Tibial artery (tissue), 4 donors: Measurements from ENCODE around the gene ID1.
"Not testable (repeated sequence)": the region's sequence is repeated elsewhere in the genome, so short reads cannot be mapped to it uniquely, and the experiment has no call there.

Experiments used
- DNase-seq, 2 donors: peaks; one replicate each; pipeline ENCODE4 v3.0.0-alpha.2; 2019
- H3K27ac ChIP-seq, 2 donors: fragments of 200-600 bp; sonication (generic) in 1 of 2; 1 replicate in 1 of 2; 2 replicates in 1 of 2; pipeline ENCODE4 v1.5.1; 2018 to 2019; ENCODE audit warnings: mild to moderate bottlenecking in 1 of 2
- H3K27me3 ChIP-seq, 2 donors: fragments of 200-600 bp; sonication (generic) in 1 of 2; one replicate each; pipeline versions ENCODE4 v1.5.1 to v1.6.0; 2016 to 2019
- H3K36me3 ChIP-seq, 3 donors: fragments of 200-600 bp; sonication (generic) in 2 of 3; one replicate each; pipeline ENCODE4 v1.5.1; 2016 to 2019; ENCODE audit warnings: mild to moderate bottlenecking in 2 of 3
- H3K4me1 ChIP-seq, 4 donors: fragments of 200-600 bp; sonication (generic) in 2 of 4; 1 replicate in 3 of 4; 2 replicates in 1 of 4; pipeline ENCODE4 v1.5.1; 2016 to 2019
- H3K4me3 ChIP-seq, 2 donors: fragments of 200-600 bp; sonication (generic) in 1 of 2; 1 replicate in 1 of 2; 2 replicates in 1 of 2; pipeline ENCODE4 v1.5.1; 2018 to 2019; ENCODE audit warnings: mild to moderate bottlenecking in 2 of 2
- H3K9me3 ChIP-seq, 3 donors: fragments of 200-600 bp; sonication (generic) in 1 of 3; one replicate each; pipeline ENCODE4 v1.5.1; 2016 to 2019
- intact Hi-C: fragments of 100-400 bp; cut with DNase I; formaldehyde crosslinking; loops from one replicate; pipeline ENCODE4 v1.15.0; 2023; ENCODE audit warnings: low total_unique reads
- TF ChIP-seq, protein P1 (sequence below), 2 experiments: fragments of 200-600 bp in 1 of 2; fragments of 450-650 bp in 1 of 2; IDR thresholded peaks; one replicate each; pipeline ENCODE4 v1.5.1; 2017 to 2019; ENCODE audit warnings: antibody characterized with exemption in 2 of 2, mild to moderate bottlenecking in 1 of 2, moderate library complexity in 1 of 2

The ID1 gene

DNA sequence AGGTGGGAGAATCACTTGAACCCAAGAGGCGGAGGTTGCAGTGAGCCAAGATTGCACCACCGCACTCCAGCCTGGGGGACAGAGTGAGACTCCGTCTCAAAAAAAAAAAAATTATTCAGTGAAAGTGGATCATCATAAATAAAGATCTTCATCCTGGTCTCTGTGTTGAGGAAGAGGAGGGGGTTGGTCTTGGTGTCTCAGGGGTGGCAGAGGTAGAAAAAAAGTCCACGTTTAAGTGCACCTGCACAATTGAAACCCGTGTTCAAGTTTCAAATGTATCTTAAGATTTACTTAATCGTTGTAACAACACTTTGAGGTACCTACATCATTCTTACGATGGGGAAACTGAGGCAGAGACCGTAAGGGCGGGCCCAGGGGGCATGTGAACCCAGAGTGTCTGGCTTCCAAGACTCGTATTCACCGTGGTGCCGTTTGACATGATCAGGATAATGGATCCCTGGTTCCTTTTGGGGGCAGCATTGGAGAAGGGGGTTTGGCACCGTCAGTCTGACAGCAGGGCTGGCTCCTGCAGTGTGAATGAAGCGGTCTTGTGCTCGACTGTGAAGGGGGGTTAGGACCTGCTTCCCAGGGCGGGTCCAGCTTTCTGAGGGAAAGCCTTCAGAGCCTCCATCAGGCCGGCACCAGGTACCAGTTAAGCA is 32.9 kb upstream of the ID1 start:
- peak overlapping the region; percentile 87 for H3K27ac ChIP-seq
- TF ChIP-seq, protein P1, sequence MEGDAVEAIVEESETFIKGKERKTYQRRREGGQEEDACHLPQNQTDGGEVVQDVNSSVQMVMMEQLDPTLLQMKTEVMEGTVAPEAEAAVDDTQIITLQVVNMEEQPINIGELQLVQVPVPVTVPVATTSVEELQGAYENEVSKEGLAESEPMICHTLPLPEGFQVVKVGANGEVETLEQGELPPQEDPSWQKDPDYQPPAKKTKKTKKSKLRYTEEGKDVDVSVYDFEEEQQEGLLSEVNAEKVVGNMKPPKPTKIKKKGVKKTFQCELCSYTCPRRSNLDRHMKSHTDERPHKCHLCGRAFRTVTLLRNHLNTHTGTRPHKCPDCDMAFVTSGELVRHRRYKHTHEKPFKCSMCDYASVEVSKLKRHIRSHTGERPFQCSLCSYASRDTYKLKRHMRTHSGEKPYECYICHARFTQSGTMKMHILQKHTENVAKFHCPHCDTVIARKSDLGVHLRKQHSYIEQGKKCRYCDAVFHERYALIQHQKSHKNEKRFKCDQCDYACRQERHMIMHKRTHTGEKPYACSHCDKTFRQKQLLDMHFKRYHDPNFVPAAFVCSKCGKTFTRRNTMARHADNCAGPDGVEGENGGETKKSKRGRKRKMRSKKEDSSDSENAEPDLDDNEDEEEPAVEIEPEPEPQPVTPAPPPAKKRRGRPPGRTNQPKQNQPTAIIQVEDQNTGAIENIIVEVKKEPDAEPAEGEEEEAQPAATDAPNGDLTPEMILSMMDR (IDR thresholded peaks at IDR 0.05) = no peak
- DNase-seq = no peak
- peaks cover 0 to 9% (median 0%) of the 10 kb centered on the region in 3 donors for H3K36me3 ChIP-seq
- peak overlapping the region; percentile 59 to 63 for H3K4me3 ChIP-seq
- intact Hi-C loops = loop anchor here (2.0 kb wide), 1 partner anchor 33 kb away; the partner anchor contains the start of gene ID1
- H3K27me3 ChIP-seq = no peaks in the 10 kb centered on the region
- H3K9me3 ChIP-seq = no peaks in the 10 kb centered on the region
- H3K4me1 ChIP-seq = peaks cover 0 to 44% (median 28%) of the 10 kb centered on the region in 4 donors

DNA sequence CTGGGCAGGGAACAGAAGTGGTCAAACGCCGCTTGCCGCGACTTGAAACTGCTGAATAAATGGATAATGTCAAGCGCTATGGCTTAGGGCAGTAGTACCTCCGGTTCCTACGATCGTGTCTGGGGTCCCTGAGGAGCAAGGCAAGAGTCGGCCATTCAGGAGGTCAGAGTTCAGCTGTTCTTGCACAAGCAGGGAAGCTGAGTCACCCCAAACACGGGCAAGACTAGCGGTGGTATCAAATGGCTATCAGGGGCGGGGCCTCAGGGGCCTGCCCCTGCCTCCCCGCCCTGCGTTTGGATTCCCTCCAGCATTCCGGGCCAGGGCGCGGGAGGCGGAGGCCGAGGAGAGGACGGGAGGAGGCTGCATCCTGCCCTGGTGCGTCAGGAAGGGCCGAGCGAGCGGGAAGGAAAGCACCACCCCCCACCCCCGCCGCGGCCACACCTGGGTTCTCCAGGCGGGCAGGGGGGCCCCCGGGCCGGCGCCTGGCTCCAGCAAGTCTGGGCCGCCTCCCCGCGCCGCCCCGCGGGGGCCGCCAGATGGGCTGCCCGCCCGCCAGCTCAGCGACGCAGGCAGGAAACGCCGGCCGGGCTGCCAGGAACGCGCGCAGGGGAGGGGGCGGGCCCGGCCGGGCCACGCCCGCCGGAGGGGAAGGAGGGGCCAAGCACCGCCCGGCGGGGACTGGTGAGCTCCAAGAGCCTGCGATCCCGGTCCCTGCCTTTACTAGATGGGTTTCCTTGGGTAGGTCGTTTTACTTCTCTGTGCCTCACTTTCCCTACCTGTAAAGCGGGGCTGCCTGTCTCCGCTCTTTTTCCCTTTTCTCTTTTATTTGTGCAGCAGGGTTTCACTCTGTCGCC is 32.2 kb upstream of the ID1 start:
- TF ChIP-seq, protein P1 (IDR thresholded peaks at IDR 0.05) = no peak
- Histone ChIP-seq H3K36me3 (peaks cover 0 to 4% (median 0%) of the 10 kb centered on the region in 3 donors), H3K27me3 (no peaks in the 10 kb centered on the region), H3K4me1 (peaks cover 0 to 44% (median 28%) of the 10 kb centered on the region in 4 donors), H3K27ac (peak overlapping the region; percentile 87), H3K9me3 (no peaks in the 10 kb centered on the region), H3K4me3 (peak overlapping the region; percentile 59 to 63)
- intact Hi-C loops = loop anchor here (2.0 kb wide), 1 partner anchor 32 kb away; the partner anchor contains the start of gene ID1
- peak; percentile 98 to 99 for DNase-seq

DNA sequence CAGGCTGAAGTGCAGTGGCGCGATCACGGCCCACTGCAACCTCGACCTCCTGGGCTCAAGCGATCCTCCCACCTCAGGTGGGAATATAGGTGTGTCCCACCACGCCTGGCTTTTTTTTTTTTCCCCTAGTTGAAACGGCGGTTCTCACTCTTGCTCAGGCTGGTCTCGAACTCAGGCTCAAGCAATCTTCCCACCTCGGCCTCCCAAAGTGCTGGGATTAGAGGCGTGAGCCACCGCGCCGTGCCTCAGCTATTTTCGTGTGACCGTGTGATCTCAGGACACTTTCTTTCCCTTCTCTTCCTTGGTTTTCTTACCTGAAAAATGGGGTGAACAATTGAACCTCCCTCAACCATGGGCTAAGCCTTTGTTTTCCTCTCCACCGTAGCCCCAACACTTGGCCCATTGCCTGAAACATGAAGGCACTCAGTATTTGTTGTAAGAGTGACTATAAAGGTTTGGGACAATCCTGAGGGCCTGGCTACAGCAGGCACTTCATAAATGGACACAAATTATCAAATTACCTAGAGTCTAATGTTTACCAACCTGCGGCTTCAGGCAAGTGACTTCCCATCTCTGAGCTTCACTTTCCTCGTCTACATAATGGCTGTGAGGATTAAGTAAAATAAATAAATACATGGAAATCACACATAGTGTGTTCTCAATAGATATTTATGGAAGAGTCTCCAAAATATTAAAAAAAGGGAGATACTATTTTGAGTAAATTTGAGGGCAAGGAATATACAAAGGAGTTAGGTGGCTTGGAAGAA is 31.4 kb upstream of the ID1 start:
- Histone ChIP-seq H3K36me3 (no peaks in the 10 kb centered on the region), H3K27ac (peak overlapping the region; percentile 87), H3K27me3 (no peaks in the 10 kb centered on the region), H3K4me1 (peaks cover 0 to 35% (median 24%) of the 10 kb centered on the region in 4 donors), H3K9me3 (no peaks in the 10 kb centered on the region), H3K4me3 (peak overlapping the region; percentile 59 to 63)
- intact Hi-C loops = loop anchor here (2.0 kb wide), 1 partner anchor 31 kb away; the partner anchor contains the start of gene ID1
- DNase-seq = no peak
- TF ChIP-seq, protein P1 (IDR thresholded peaks at IDR 0.05) = no peak

DNA sequence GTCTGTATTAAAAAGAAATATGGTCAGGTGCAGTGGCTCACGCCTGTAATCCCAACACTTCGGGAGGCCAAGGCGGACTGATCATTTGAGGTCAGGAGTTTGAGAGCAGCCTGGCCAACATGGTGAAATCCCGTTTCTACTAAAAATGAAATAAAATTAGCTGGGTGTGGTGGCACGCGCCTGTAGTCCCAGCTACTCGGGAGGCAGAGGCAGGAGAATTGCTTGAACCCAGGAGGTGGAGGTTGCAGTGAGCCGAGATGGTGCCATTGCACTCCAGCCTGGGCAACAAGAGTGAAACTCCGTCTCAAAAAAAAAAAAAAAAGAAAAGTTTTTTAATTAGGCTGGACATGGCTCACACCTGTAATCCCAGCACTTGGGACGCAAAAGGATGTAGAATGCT is 30.1 kb upstream of the ID1 start:
- peaks cover 0 to 23% (median 18%) of the 10 kb centered on the region in 4 donors for H3K4me1 ChIP-seq
- intact Hi-C loops, H3K9me3 ChIP-seq, H3K36me3 ChIP-seq, H3K4me3 ChIP-seq, DNase-seq, H3K27me3 ChIP-seq, H3K27ac ChIP-seq: not testable (repeated sequence)

DNA sequence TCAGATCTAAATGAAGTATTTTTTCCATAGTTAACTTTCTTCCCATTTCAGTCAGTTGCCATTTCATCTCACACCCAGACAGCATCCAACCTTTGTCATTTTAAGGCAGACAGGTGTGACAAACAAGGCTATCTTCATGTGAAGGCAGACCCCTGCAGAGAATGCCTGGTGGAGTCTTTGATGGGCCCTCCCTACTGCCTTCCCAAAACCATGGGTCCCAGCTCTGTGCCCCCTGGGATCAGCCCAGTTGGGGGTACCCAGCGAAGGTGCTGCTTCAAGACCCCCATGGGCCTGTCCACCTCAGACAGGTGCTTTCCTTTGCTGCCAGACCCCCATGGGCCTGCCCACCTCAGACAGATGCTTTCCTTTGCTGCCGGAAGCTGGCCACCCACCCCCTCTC is 28.3 kb upstream of the ID1 start:
- Histone ChIP-seq H3K9me3 (no peaks in the 10 kb centered on the region), H3K4me1 (peaks cover 0 to 17% (median 16%) of the 10 kb centered on the region in 4 donors), H3K27me3 (no peaks in the 10 kb centered on the region), H3K27ac (no peak overlapping the region), H3K4me3 (no peak overlapping the region), H3K36me3 (no peaks in the 10 kb centered on the region)
- intact Hi-C loops = no loop called here
- TF ChIP-seq, protein P1 (IDR thresholded peaks at IDR 0.05) = no peak
- DNase-seq = no peak
